ENCODE data around the gene LSAMP.

Gene LSAMP

DNA sequence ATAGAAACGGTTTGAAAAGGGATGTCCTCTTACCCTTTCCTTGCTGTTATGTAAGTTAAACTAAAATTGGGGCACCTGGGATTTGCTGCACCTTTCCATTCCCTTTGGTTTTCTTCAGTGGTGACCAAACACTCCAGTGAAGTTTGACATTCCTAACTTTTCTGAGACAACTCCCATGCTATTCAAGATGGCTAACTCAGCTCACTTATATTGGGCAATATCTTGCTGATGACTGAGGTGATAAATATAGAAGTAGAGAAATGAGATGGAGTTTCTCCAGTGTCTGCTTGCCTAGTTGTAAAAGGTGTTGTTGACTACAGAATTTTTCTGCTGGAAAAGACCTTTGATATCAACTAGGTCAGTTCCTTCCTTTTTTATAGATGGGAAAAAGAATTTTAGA is 530.2 kb downstream of the LSAMP start:
- H3K4me3 ChIP-seq (ENCODE audit: low read depth, low read length) = no peak overlapping the region
- DNase-seq (ENCODE audit: low read depth) = no peak
- TF ChIP-seq CTCF (IDR thresholded peaks at IDR 0.05; ENCODE audit: low read depth, low read length, missing control alignments) = no peak
- in situ Hi-C loops (cut with HindIII; ENCODE audit: low sequenced_read_pairs) = no loop called here

DNA sequence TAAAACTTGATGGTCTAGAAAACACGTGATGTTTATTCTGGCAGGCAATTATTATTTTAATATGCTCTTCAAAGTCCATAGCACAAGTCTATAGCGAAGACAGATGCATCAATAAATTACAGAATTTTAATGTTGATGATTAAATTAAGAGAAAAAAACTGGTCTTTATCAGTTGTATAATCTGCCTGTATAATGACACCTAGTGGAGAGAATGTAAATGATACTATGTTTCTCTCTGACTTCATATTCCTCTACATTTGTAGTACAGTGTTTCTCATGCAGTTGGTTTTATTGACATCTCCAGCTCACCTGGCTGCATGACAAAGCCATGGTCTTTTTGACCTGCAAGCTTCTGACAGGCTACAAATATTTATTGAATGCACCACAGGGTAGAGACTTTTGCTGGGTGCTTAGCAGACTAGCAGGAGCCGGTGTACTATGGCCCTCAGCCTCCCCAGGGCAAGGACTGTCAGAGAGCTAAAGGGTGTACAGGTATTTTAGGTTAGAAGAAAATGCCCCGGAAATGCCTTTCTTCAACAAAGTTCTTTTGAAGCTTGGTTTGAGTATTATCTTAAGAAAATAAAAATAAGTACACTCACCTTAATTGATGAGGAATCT is 532.1 kb downstream of the LSAMP start:
- in situ Hi-C loops (cut with HindIII; ENCODE audit: low sequenced_read_pairs) = no loop called here
- TF ChIP-seq CTCF (IDR thresholded peaks at IDR 0.05; ENCODE audit: low read depth, low read length, missing control alignments) = peak; percentile 28
- DNase-seq (ENCODE audit: low read depth) = no peak
- H3K4me3 ChIP-seq (ENCODE audit: low read depth, low read length) = no peak overlapping the region

GRCh38 chr3:115912372-115912771 is 532.9 kb downstream of the LSAMP start:
- in situ Hi-C loops (cut with HindIII; ENCODE audit: low sequenced_read_pairs) = no loop called here
- H3K4me3 ChIP-seq (ENCODE audit: low read depth, low read length) = no peak overlapping the region
- no peak for TF ChIP-seq CTCF (IDR thresholded peaks at IDR 0.05; ENCODE audit: low read depth, low read length, missing control alignments)
- no peak for DNase-seq (ENCODE audit: low read depth)

- no peak for DNase-seq (ENCODE audit: low read depth)
- no peak for TF ChIP-seq CTCF (IDR thresholded peaks at IDR 0.05; ENCODE audit: low read depth, low read length, missing control alignments)
- no peak overlapping the region for H3K4me3 ChIP-seq (ENCODE audit: low read depth, low read length)
- in situ Hi-C loops (cut with HindIII; ENCODE audit: low sequenced_read_pairs) = no loop called here
These were observed 539.4 kb downstream of the LSAMP start for GRCh38 chr3:115905871-115906270.

- no peak overlapping the region for H3K4me3 ChIP-seq (ENCODE audit: low read depth, low read length)
- no peak for DNase-seq (ENCODE audit: low read depth)
- in situ Hi-C loops (cut with HindIII; ENCODE audit: low sequenced_read_pairs) = no loop called here
- TF ChIP-seq CTCF (IDR thresholded peaks at IDR 0.05; ENCODE audit: low read depth, low read length, missing control alignments) = no peak
These were observed 541.4 kb downstream of the LSAMP start for GRCh38 chr3:115903843-115904242.

- TF ChIP-seq CTCF (IDR thresholded peaks at IDR 0.05; ENCODE audit: low read depth, low read length, missing control alignments) = no peak
- DNase-seq (ENCODE audit: low read depth) = no peak
- in situ Hi-C loops (cut with HindIII; ENCODE audit: low sequenced_read_pairs) = no loop called here
- no peak overlapping the region for H3K4me3 ChIP-seq (ENCODE audit: low read depth, low read length)
These were observed 544.3 kb downstream of the LSAMP start for GRCh38 chr3:115901008-115901407.
